T-helper 1 cell (primary cell): Measurements from ENCODE around the gene NLRP9.

Experiments
- DNase-seq, 5 donors: peaks; one replicate each; pipeline ENCODE4 v3.0.0-alpha.2; 2012 to 2020

The NLRP9 gene

GRCh38 chr19:55672418-55672817 lies 65.8 kb downstream of the NLRP9 start:
- no peak for DNase-seq

- DNase-seq: no peak
Observed at GRCh38 chr19:55671054-55671378, 67.2 kb downstream of the NLRP9 start.

GRCh38 chr19:55670280-55671053 lies 67.7 kb downstream of the NLRP9 start:
- DNase-seq: peak in 1 of 5 donors; percentile 48

- DNase-seq: no peak
Observed at GRCh38 chr19:55669418-55670279, 68.6 kb downstream of the NLRP9 start.

GRCh38 chr19:55668603-55669348 lies 69.4 kb downstream of the NLRP9 start:
- no peak for DNase-seq

- no peak for DNase-seq
Observed at GRCh38 chr19:55667958-55668357, 70.2 kb downstream of the NLRP9 start.

GRCh38 chr19:55667511-55667910 lies 70.7 kb downstream of the NLRP9 start:
- no peak for DNase-seq

- DNase-seq: no peak
Observed at GRCh38 chr19:55667006-55667381, 71.2 kb downstream of the NLRP9 start.

GRCh38 chr19:55666343-55667005 lies 71.7 kb downstream of the NLRP9 start:
- DNase-seq: no peak

GRCh38 chr19:55663846-55664536 lies 74.2 kb downstream of the NLRP9 start:
- DNase-seq: no peak

- no peak for DNase-seq
Observed at GRCh38 chr19:55661826-55662225, 76.4 kb downstream of the NLRP9 start.

GRCh38 chr19:55660991-55661390 lies 77.2 kb downstream of the NLRP9 start:
- DNase-seq: no peak

- no peak for DNase-seq
Observed at GRCh38 chr19:55660404-55660803, 77.8 kb downstream of the NLRP9 start.

- DNase-seq: no peak
Observed at GRCh38 chr19:55659822-55660221, 78.4 kb downstream of the NLRP9 start.

- DNase-seq: no peak
Observed at GRCh38 chr19:55658846-55659459, 79.2 kb downstream of the NLRP9 start.
